GM12873 (cell line): ENCODE measurements around the gene SSX2IP.

Experiments used
- CTCF ChIP-seq: IDR thresholded peaks from 2 replicates; pipeline ENCODE4 v1.5.1; 2012; ENCODE audit warnings: low read depth, mild to moderate bottlenecking, moderate library complexity, low read length, control low read depth; ENCODE audit not compliant: insufficient read depth; ENCODE audit errors: missing control alignments

The SSX2IP gene

GRCh38 chr1:84693005-84693404, 2.7 kb upstream of the SSX2IP start:
- TF ChIP-seq CTCF: no peak

GRCh38 chr1:84692391-84692790, 2.1 kb upstream of the SSX2IP start:
- no peak for TF ChIP-seq CTCF

GRCh38 chr1:84691122-84691783, 992 bp upstream of the SSX2IP start:
- no peak for TF ChIP-seq CTCF

GRCh38 chr1:84689514-84690396, 506 bp downstream of the SSX2IP start:
- TF ChIP-seq CTCF: peak; percentile 31

GRCh38 chr1:84688463-84689061, 1.7 kb downstream of the SSX2IP start:
- no peak for TF ChIP-seq CTCF

- no peak for TF ChIP-seq CTCF
Observed at GRCh38 chr1:84687714-84688462, 2.4 kb downstream of the SSX2IP start.

- TF ChIP-seq CTCF: no peak
Observed at GRCh38 chr1:84686223-84686622, 4.0 kb downstream of the SSX2IP start.
